ENCODE results near the gene MGAT4C. TPM values are rescaled to one million over a fixed set of nuclear protein-coding genes. Genes with fewer than 3 reads are reported as not detected.

Gene MGAT4C
- total RNA-seq, 4 donors from 2014 or later = 0.15 to 1.1 (median 0.60) TPM

- no peak for ATAC-seq
- Histone ChIP-seq H3K27ac (no peak overlapping the region), H3K36me3 (no peaks in the 10 kb centered on the region), H3K9me3 (no peaks in the 10 kb centered on the region), H3K4me1 (no peaks in the 10 kb centered on the region), H3K4me3 (no peak overlapping the region), H3K27me3 (no peaks in the 10 kb centered on the region)
- TF ChIP-seq EP300 (IDR thresholded peaks at IDR 0.05) (no peak), POLR2AphosphoS5 (IDR thresholded peaks at IDR 0.05) (no peak), POLR2A (IDR thresholded peaks at IDR 0.05) (no peak)
- TF ChIP-seq, protein P1, sequence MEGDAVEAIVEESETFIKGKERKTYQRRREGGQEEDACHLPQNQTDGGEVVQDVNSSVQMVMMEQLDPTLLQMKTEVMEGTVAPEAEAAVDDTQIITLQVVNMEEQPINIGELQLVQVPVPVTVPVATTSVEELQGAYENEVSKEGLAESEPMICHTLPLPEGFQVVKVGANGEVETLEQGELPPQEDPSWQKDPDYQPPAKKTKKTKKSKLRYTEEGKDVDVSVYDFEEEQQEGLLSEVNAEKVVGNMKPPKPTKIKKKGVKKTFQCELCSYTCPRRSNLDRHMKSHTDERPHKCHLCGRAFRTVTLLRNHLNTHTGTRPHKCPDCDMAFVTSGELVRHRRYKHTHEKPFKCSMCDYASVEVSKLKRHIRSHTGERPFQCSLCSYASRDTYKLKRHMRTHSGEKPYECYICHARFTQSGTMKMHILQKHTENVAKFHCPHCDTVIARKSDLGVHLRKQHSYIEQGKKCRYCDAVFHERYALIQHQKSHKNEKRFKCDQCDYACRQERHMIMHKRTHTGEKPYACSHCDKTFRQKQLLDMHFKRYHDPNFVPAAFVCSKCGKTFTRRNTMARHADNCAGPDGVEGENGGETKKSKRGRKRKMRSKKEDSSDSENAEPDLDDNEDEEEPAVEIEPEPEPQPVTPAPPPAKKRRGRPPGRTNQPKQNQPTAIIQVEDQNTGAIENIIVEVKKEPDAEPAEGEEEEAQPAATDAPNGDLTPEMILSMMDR (IDR thresholded peaks at IDR 0.05) = no peak
- 38 to 67% methylated on average over 2 of the region's 2 CpGs for WGBS, 2 donors (ENCODE audit: low coverage in 1 of 2)
Observed at GRCh38 chr12:86286119-86286518, 29.9 kb upstream of the MGAT4C start.

- Histone ChIP-seq H3K36me3 (no peaks in the 10 kb centered on the region), H3K4me1 (no peaks in the 10 kb centered on the region), H3K27ac (no peak overlapping the region), H3K4me3 (no peak overlapping the region), H3K27me3 (no peaks in the 10 kb centered on the region), H3K9me3 (no peaks in the 10 kb centered on the region)
- WGBS, 2 donors (ENCODE audit: low coverage in 1 of 2) = 12 to 33% methylated on average over 2 of the region's 2 CpGs
- ATAC-seq = no peak
- TF ChIP-seq POLR2AphosphoS5 (IDR thresholded peaks at IDR 0.05) (no peak), EP300 (IDR thresholded peaks at IDR 0.05) (no peak), POLR2A (IDR thresholded peaks at IDR 0.05) (no peak)
- TF ChIP-seq, protein P1 (IDR thresholded peaks at IDR 0.05) = no peak
Observed at GRCh38 chr12:86283620-86284019, 27.4 kb upstream of the MGAT4C start.

GRCh38 chr12:86275356-86275755 lies 19.2 kb upstream of the MGAT4C start:
- Histone ChIP-seq H3K36me3 (no peaks in the 10 kb centered on the region), H3K9me3 (no peaks in the 10 kb centered on the region), H3K4me3 (no peak overlapping the region), H3K27ac (no peak overlapping the region), H3K27me3 (no peaks in the 10 kb centered on the region), H3K4me1 (no peaks in the 10 kb centered on the region)
- ATAC-seq = no peak
- no peak for TF ChIP-seq POLR2A (IDR thresholded peaks at IDR 0.05)
- 83 to 89% methylated on average over 2 to 5 of the region's 5 CpGs for WGBS, 2 donors (ENCODE audit: low coverage in 1 of 2)

DNA sequence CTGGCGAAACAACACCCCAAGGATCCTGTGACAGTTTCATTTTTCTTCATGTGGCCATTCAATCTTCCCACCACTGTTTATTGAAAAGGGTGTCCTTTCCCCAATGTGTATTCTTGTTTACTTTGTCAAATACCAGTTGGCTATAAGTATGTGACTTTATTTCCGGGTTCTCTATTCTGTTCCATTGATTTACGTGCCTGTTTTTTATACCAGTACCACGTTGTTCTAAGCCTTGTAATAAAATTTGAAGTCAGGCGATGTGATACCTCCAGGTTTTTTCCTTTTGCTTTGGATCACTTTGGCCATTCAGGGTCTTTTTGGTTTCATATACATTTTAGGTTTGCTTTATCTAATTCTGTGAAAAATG lies 9.1 kb upstream of the MGAT4C start:
- Histone ChIP-seq H3K36me3 (no peaks in the 10 kb centered on the region), H3K27ac (no peak overlapping the region), H3K4me1 (no peaks in the 10 kb centered on the region), H3K27me3 (peaks cover 11% of the 10 kb centered on the region), H3K4me3 (no peak overlapping the region), H3K9me3 (no peaks in the 10 kb centered on the region)
- no peak for ATAC-seq
- TF ChIP-seq, protein P1 (IDR thresholded peaks at IDR 0.05) = no peak
- TF ChIP-seq POLR2A (IDR thresholded peaks at IDR 0.05) (no peak), EP300 (IDR thresholded peaks at IDR 0.05) (no peak), POLR2AphosphoS5 (IDR thresholded peaks at IDR 0.05) (no peak)
- 70 to 74% methylated on average over 4 to 5 of the region's 5 CpGs for WGBS, 2 donors (ENCODE audit: low coverage in 1 of 2)

DNA sequence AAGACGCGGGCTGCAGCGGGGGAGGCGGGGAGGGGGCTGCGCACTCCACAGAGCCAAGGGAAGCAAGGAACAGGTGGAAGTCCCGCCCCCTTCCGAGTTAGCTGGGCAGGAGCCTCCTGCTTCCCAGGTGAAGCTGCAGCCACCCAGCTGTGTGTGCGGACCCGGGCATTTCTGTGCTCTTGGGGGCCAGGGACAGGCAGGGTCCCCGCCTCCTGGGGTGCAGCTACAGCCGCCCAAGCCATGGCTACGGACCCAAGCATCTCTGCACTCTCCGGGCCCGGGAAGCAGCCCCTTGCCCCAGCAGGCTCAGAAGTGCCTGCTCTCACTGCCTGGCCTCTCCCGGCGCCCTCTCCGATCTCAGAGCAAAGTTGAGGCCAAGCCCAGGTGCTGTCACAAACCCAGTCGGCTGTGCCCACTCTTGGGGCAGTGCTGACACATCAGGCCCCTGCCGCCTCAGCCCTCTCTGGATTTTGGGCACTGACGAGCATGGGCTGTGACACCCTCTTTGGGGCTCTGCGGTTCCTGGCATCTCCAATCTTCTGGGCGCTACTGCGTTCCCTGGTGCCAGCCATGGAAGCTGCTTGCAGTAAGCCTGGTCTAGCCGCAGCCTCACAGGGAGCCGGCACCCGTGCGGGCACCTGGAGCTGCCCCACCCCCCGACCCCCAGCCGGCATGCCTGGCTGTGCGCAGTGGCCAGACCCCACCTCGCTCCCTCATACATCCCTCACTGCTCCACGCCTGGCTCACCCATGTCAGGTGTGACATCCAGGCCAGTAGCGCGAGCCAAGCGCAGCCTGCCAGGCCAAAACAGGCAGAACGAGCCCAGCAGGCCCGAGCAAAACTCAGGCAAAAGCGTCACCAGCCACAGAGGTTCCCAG lies 8.5 kb upstream of the MGAT4C start:
- Histone ChIP-seq H3K27me3 (peaks cover 11% of the 10 kb centered on the region), H3K4me1 (no peaks in the 10 kb centered on the region), H3K4me3 (no peak overlapping the region), H3K27ac (no peak overlapping the region), H3K36me3 (no peaks in the 10 kb centered on the region), H3K9me3 (no peaks in the 10 kb centered on the region)
- TF ChIP-seq EP300 (IDR thresholded peaks at IDR 0.05) (no peak), POLR2A (IDR thresholded peaks at IDR 0.05) (no peak)
- 0 to 31% methylated on average over 3 to 4 of the region's 38 CpGs for WGBS, 2 donors (ENCODE audit: low coverage in 1 of 2)
- ATAC-seq = peak; percentile 19

- Histone ChIP-seq H3K27me3 (peaks cover 11% of the 10 kb centered on the region), H3K36me3 (no peaks in the 10 kb centered on the region), H3K4me3 (no peak overlapping the region), H3K4me1 (no peaks in the 10 kb centered on the region), H3K9me3 (no peaks in the 10 kb centered on the region), H3K27ac (no peak overlapping the region)
- no peak for TF ChIP-seq EP300 (IDR thresholded peaks at IDR 0.05)
- TF ChIP-seq POLR2A (IDR thresholded peaks at IDR 0.05) = no peak
- no peak for TF ChIP-seq POLR2AphosphoS5 (IDR thresholded peaks at IDR 0.05)
- TF ChIP-seq, protein P1 (IDR thresholded peaks at IDR 0.05) = no peak
- ATAC-seq = no peak
- 88 to 91% methylated on average over 2 of the region's 2 CpGs for WGBS, 2 donors (ENCODE audit: low coverage in 1 of 2)
Observed at GRCh38 chr12:86261578-86261977, 5.4 kb upstream of the MGAT4C start.
